GM18907 (cell line): Measurements from ENCODE around the gene PAQR9.
A peak's percentile ranks its signal among the peaks of the same experiment; 100 is the strongest.
"Not testable (repeated sequence)": the region's sequence is repeated elsewhere in the genome, so short reads cannot be mapped to it uniquely, and the experiment has no call there.

ENCODE experiments used
- ATAC-seq: cut with Tn5 transposase; IDR thresholded peaks from one replicate; pipeline ENCODE4 v1.9.1; 2021; ENCODE audit warnings: mild to moderate bottlenecking, moderate library complexity; ENCODE audit not compliant: unreplicated experiment

Gene PAQR9

GRCh38 chr3:142963516-142964448, at the start of gene PAQR9:
PAQR9 (minus strand) TSS chr3:142963674; CDS start chr3:142963336, 338 bp downstream.
- ATAC-seq, result peak; percentile 67

GRCh38 chr3:143011705-143012104, 48.2 kb upstream of the PAQR9 start:
- ATAC-seq, result no peak

GRCh38 chr3:143010024-143010423, 46.5 kb upstream of the PAQR9 start:
- ATAC-seq, result no peak

- ATAC-seq, result no peak
Measured at GRCh38 chr3:143004823-143005222, 41.3 kb upstream of the PAQR9 start.

GRCh38 chr3:143002727-143003126, 39.3 kb upstream of the PAQR9 start:
- ATAC-seq, result no peak

- ATAC-seq, result peak; percentile 35
Measured at GRCh38 chr3:143002083-143002712, 38.7 kb upstream of the PAQR9 start.

GRCh38 chr3:143001369-143002082, 38.1 kb upstream of the PAQR9 start, which contains the start of gene U2SURP:
U2SURP (plus strand) TSS chr3:143001570; CDS start chr3:143001629, 59 bp downstream.
- ATAC-seq, result peak; percentile 92

GRCh38 chr3:143001034-143001368, 37.5 kb upstream of the PAQR9 start:
- peak; percentile 83 for ATAC-seq

GRCh38 chr3:143000528-143000927, 37.1 kb upstream of the PAQR9 start:
- ATAC-seq, result no peak

GRCh38 chr3:142999881-143000280, 36.4 kb upstream of the PAQR9 start:
- ATAC-seq, result no peak

GRCh38 chr3:142998439-142998838, 35.0 kb upstream of the PAQR9 start:
- no peak for ATAC-seq

- no peak for ATAC-seq
Measured at GRCh38 chr3:142997330-142997729, 33.9 kb upstream of the PAQR9 start.

GRCh38 chr3:142993958-142994442, 30.5 kb upstream of the PAQR9 start:
- ATAC-seq, result peak; percentile 69

GRCh38 chr3:142992323-142992722, 28.8 kb upstream of the PAQR9 start:
- no peak for ATAC-seq

GRCh38 chr3:142990721-142991120, 27.2 kb upstream of the PAQR9 start:
- ATAC-seq, result no peak

GRCh38 chr3:142988826-142989225, 25.4 kb upstream of the PAQR9 start:
- not testable (repeated sequence) for ATAC-seq

GRCh38 chr3:142988221-142988620, 24.7 kb upstream of the PAQR9 start:
- ATAC-seq, result not testable (repeated sequence)

- ATAC-seq, result peak; percentile 75
Measured at GRCh38 chr3:142987707-142988106, 24.2 kb upstream of the PAQR9 start.

- no peak for ATAC-seq
Measured at GRCh38 chr3:142987080-142987700, 23.7 kb upstream of the PAQR9 start.

GRCh38 chr3:142984255-142984654, 20.8 kb upstream of the PAQR9 start:
- no peak for ATAC-seq

- no peak for ATAC-seq
Measured at GRCh38 chr3:142983318-142983717, 19.8 kb upstream of the PAQR9 start.
